H1 (cell line): ENCODE results near the gene DCTN1. TPM values are rescaled to one million over a fixed set of nuclear protein-coding genes. Genes with fewer than 3 reads are reported as not detected.

Source experiments
- BRCA1 ChIP-seq: IDR thresholded peaks from 2 replicates; pipeline ENCODE4 v1.6.1; 2012; ENCODE audit warnings: low read depth, low read length, improper control_type of control experiment
- CHD1 ChIP-seq: IDR thresholded peaks from 2 replicates; pipeline ENCODE4 v1.6.1; 2012; ENCODE audit warnings: low read depth, low read length, improper control_type of control experiment
- CHD2 ChIP-seq: IDR thresholded peaks from 2 replicates; pipeline ENCODE4 v1.6.1; 2012; ENCODE audit warnings: low read length, improper control_type of control experiment
- EGR1 ChIP-seq: IDR thresholded peaks from 2 replicates; pipeline ENCODE4 v1.6.1; 2011; ENCODE audit warnings: low read depth, low read length, borderline replicate concordance
- FOSL1 ChIP-seq: IDR thresholded peaks from 2 replicates; pipeline ENCODE4 v1.6.1; 2011; ENCODE audit warnings: mild to moderate bottlenecking, low read depth, low read length, moderate library complexity; ENCODE audit not compliant: insufficient read depth
- JUN ChIP-seq: IDR thresholded peaks from 2 replicates; pipeline ENCODE4 v1.6.1; 2011; ENCODE audit warnings: low read depth, mild to moderate bottlenecking, improper control_type of control experiment, low read length
- JUND ChIP-seq: IDR thresholded peaks from 2 replicates; pipeline ENCODE4 v1.6.1; 2011; ENCODE audit warnings: mild to moderate bottlenecking, improper control_type of control experiment, low read length
- KDM1A ChIP-seq: fragments of 200-600, 300-600 bp; sonication (generic); IDR thresholded peaks from 2 replicates; pipeline ENCODE4 v1.7.1; 2016; ENCODE audit warnings: mild to moderate bottlenecking, low read length, borderline replicate concordance
- NRF1 ChIP-seq: IDR thresholded peaks from 2 replicates; pipeline ENCODE4 v1.6.1; 2011; ENCODE audit warnings: mild to moderate bottlenecking, low read depth, low read length, improper control_type of control experiment
- RAD21 ChIP-seq, 2 experiments: IDR thresholded peaks in 1 of 2; conservative IDR thresholded peaks in 1 of 2; 2 replicates each; pipeline ENCODE4 v1.6.1; 2011; ENCODE audit warnings: low read depth in 2 of 2, low read length in 2 of 2, improper control_type of control experiment in 1 of 2, inconsistent platforms in 1 of 2, mild to moderate bottlenecking in 1 of 2, moderate library complexity in 1 of 2
- RNF2 ChIP-seq: fragments of 200-900, 300-1000 bp; sonication (generic); IDR thresholded peaks from 2 replicates; pipeline ENCODE4 v1.7.1; 2016; ENCODE audit warnings: borderline replicate concordance, low read depth, mild to moderate bottlenecking, antibody characterized with exemption, low read length; ENCODE audit not compliant: poor library complexity, severe bottlenecking; ENCODE audit errors: missing control alignments
- SRF ChIP-seq: IDR thresholded peaks from 2 replicates; pipeline ENCODE4 v1.6.1; 2011; ENCODE audit warnings: mild to moderate bottlenecking, low read depth, low read length, moderate library complexity
- TAF1 ChIP-seq: IDR thresholded peaks from 2 replicates; pipeline ENCODE4 v1.6.1; 2011; ENCODE audit warnings: mild to moderate bottlenecking, low read depth, low read length
- TAF7 ChIP-seq: optimal IDR thresholded peaks from 2 replicates; pipeline ENCODE3; 2011; ENCODE audit warnings: low read depth, mild to moderate bottlenecking, inconsistent platforms, low read length, moderate library complexity, borderline replicate concordance
- TBP ChIP-seq: IDR thresholded peaks from 2 replicates; pipeline ENCODE4 v1.6.1; 2011; ENCODE audit warnings: low read depth, low read length, improper control_type of control experiment
- YY1 ChIP-seq: IDR thresholded peaks from 2 replicates; pipeline ENCODE4 v1.6.1; 2011; ENCODE audit warnings: low read depth, mild to moderate bottlenecking, low read length
- ZNF274 ChIP-seq: IDR thresholded peaks from 2 replicates; pipeline ENCODE4 v1.7.0; 2012; ENCODE audit warnings: low read length, borderline replicate concordance; ENCODE audit errors: extremely low read depth
- polyA plus RNA-seq, 7 experiments: library from polyadenylated mRNA; depleted of rRNA in 3 of 7; stranded (reverse) in 5 of 7; unstranded in 2 of 7; fragments of >200 nt in 5 of 7; fragments of 200-250 nt in 2 of 7; gene quantifications; 1 replicate in 5 of 7; 2 replicates in 1 of 7; 4 replicates in 1 of 7; pipeline versions ENCODE4 v1.2.1 to v1.2.3, GENCODE V29; 2011 to 2013; ENCODE audit warnings: missing spikeins in 2 of 7, mixed read lengths in 2 of 7
- total RNA-seq: library from RNA; stranded (reverse); fragmentation: NEBNext Ultra II Directional; extraction: Animal tissue kit (Norgen Biotek cat#: 25700); gene quantifications from 2 replicates; pipeline ENCODE4 v1.2.1, GENCODE V29; 2021

The DCTN1 gene
- total and polyA plus RNA-seq, 2 of the 8 experiments (the other 6 are each of a cell fraction or from before 2014, with no cell fraction given) = 105 to 162 TPM

DNA sequence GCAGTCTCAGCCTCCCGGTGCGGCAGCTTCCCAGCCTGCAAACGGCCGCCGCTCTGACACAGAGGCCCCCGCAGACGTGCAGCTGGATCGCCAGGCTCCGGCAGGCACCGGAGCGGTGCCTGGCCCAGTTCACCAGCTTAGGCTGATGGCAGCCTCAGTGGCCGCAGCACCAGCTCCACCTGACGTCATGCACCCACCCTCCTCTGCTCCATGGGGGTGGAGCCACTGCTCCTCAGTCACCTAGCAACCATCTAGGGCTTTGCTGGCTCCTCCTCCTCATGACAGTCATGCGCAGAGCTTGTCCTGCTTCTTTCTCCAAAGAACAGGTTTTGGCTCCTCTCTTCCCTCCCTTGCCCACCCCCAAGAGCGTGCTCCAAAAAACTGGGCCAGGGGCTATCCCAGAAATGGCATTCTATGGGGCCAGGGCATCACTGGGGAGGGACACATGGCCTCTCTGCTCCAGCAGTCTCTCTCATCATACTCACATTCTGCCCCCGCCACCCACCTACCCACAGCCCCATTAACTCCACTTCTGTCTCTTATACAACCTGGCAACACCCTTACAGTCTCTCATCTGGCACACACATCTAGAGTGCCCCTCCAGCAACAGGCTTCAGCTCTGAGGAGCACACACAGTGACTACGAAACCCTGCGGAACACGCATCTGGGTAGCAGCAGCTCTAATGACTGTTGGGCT, 5.5 kb downstream of the DCTN1 start (continued):
- TF ChIP-seq RAD21 (IDR thresholded peaks at IDR 0.05 in 1 of 2, conservative IDR thresholded peaks at IDR 0.05 in 1 of 2; ENCODE audit: low read depth in 2 of 2, low read length in 2 of 2) (no peak), TAF1 (no peak), TBP (no peak), NRF1 (peak; percentile 67), ZNF274 (no peak), JUN (0 out of 2 replicates have a peak, but pooled peaks have one; percentile 14), EGR1 (no peak), KDM1A (no peak), RNF2 (no peak), CHD2 (no peak), JUND (peak; percentile 60; the same call in 1 of the 2 replicates), BRCA1 (no peak), TAF7 (no peak), CHD1 (no peak), SRF (no peak), YY1 (no peak), FOSL1 (no peak)
